ENCODE data around the gene LBR. TPM values are rescaled to one million over a fixed set of nuclear protein-coding genes. Genes with fewer than 3 reads are reported as not detected.

LBR gene
- total RNA-seq, 4 donors from 2014 or later, result 33.1 to 46.7 (median 36.8) TPM

DNA sequence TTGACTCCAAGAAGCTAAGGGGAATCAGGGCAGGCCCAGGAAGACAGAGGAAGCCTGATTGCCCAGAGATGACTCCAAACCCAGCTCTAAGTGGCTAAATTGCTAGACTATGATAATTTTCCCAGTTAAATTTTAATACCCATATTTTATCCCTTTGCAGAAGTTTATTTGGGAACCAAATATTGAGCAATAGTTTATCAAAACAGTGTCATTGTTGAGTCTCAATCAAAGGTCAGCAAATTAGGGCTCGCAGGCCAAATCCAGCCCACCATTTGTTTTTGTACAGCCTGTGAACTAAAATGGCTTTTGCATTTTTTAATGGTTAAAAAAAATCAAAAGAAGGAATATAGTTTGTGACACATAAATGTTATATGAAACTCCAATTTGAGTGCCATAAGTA lies 47.1 kb downstream of the LBR start:
- intact Hi-C loops (cut with DNase I), result no loop called here
- DNase-seq, result no peak
- no peaks in the 10 kb centered on the region for H3K9me3 ChIP-seq
- no peaks in the 10 kb centered on the region for H3K4me1 ChIP-seq
- 100% methylated on average over 1 of the region's 1 CpG for WGBS, 2 donors
- no peaks in the 10 kb centered on the region for H3K27me3 ChIP-seq
- TF ChIP-seq, protein P1, sequence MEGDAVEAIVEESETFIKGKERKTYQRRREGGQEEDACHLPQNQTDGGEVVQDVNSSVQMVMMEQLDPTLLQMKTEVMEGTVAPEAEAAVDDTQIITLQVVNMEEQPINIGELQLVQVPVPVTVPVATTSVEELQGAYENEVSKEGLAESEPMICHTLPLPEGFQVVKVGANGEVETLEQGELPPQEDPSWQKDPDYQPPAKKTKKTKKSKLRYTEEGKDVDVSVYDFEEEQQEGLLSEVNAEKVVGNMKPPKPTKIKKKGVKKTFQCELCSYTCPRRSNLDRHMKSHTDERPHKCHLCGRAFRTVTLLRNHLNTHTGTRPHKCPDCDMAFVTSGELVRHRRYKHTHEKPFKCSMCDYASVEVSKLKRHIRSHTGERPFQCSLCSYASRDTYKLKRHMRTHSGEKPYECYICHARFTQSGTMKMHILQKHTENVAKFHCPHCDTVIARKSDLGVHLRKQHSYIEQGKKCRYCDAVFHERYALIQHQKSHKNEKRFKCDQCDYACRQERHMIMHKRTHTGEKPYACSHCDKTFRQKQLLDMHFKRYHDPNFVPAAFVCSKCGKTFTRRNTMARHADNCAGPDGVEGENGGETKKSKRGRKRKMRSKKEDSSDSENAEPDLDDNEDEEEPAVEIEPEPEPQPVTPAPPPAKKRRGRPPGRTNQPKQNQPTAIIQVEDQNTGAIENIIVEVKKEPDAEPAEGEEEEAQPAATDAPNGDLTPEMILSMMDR (IDR thresholded peaks at IDR 0.05), result no peak
- no peak for TF ChIP-seq POLR2A (IDR thresholded peaks at IDR 0.05)
- no peak overlapping the region for H3K4me3 ChIP-seq (replicated peaks in 1 of 3)
- H3K36me3 ChIP-seq, result no peaks in the 10 kb centered on the region
- no peak overlapping the region for H3K27ac ChIP-seq

DNA sequence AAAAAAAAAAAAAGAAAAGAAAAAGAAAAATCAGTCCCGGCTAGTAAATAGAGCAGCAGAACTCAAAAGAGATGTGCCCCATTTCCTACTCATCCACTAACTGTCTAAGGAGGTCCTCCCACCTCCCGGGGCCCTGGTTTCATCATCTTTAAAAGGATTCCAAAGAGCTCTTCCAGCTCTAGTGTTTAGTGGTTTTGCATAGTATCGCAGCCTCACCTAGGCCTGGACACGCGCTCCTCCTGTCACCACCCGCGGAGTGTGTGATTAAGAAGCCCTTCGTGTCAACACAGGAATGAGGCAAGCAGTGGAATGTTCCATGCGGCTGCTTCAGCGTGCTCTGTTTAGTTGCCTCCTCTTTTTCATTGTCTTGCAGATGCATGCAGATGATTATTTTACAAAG lies 49.0 kb downstream of the LBR start:
- H3K4me3 ChIP-seq (replicated peaks in 1 of 3), result no peak overlapping the region
- H3K27me3 ChIP-seq, result no peaks in the 10 kb centered on the region
- H3K4me1 ChIP-seq, result no peaks in the 10 kb centered on the region
- no peak overlapping the region for H3K27ac ChIP-seq
- intact Hi-C loops (cut with DNase I), result no loop called here
- H3K36me3 ChIP-seq, result no peaks in the 10 kb centered on the region
- no peak for TF ChIP-seq POLR2A (IDR thresholded peaks at IDR 0.05)
- TF ChIP-seq, protein P1 (IDR thresholded peaks at IDR 0.05), result no peak
- peak; percentile 15 to 35 for DNase-seq
- H3K9me3 ChIP-seq, result no peaks in the 10 kb centered on the region
- WGBS, 2 donors, result 43 to 50% methylated on average over 10 of the region's 10 CpGs

- no peaks in the 10 kb centered on the region for H3K36me3 ChIP-seq
- intact Hi-C loops (cut with DNase I), result no loop called here
- H3K9me3 ChIP-seq, result no peaks in the 10 kb centered on the region
- no peak overlapping the region for H3K27ac ChIP-seq
- no peak overlapping the region for H3K4me3 ChIP-seq (replicated peaks in 1 of 3)
- TF ChIP-seq, protein P1 (IDR thresholded peaks at IDR 0.05), result no peak
- TF ChIP-seq POLR2A (IDR thresholded peaks at IDR 0.05), result no peak
- WGBS, 2 donors, result 90 to 92% methylated on average over 4 of the region's 4 CpGs
- no peak for DNase-seq
- no peaks in the 10 kb centered on the region for H3K27me3 ChIP-seq
- no peaks in the 10 kb centered on the region for H3K4me1 ChIP-seq
Observed at GRCh38 chr1:225374996-225375395, 52.8 kb downstream of the LBR start.

GRCh38 chr1:225373155-225373554 lies 54.7 kb downstream of the LBR start:
- H3K27me3 ChIP-seq, result no peaks in the 10 kb centered on the region
- no peaks in the 10 kb centered on the region for H3K9me3 ChIP-seq
- no peaks in the 10 kb centered on the region for H3K4me1 ChIP-seq
- intact Hi-C loops (cut with DNase I), result no loop called here
- WGBS, 2 donors, result 90 to 94% methylated on average over 21 of the region's 21 CpGs
- no peak for DNase-seq
- no peak overlapping the region for H3K4me3 ChIP-seq (replicated peaks in 1 of 3)
- TF ChIP-seq, protein P1 (IDR thresholded peaks at IDR 0.05), result no peak
- no peak for TF ChIP-seq POLR2A (IDR thresholded peaks at IDR 0.05)
- H3K36me3 ChIP-seq, result no peaks in the 10 kb centered on the region
- no peak overlapping the region for H3K27ac ChIP-seq

GRCh38 chr1:225371366-225372010 lies 56.4 kb downstream of the LBR start:
- Histone ChIP-seq H3K4me3 (replicated peaks in 1 of 3) (no peak overlapping the region), H3K4me1 (no peaks in the 10 kb centered on the region), H3K27me3 (no peaks in the 10 kb centered on the region), H3K9me3 (no peaks in the 10 kb centered on the region), H3K36me3 (no peaks in the 10 kb centered on the region), H3K27ac (no peak overlapping the region)
- DNase-seq, result no peak
- TF ChIP-seq, protein P1 (IDR thresholded peaks at IDR 0.05), result no peak
- no peak for TF ChIP-seq POLR2A (IDR thresholded peaks at IDR 0.05)
- intact Hi-C loops (cut with DNase I), result no loop called here
- WGBS, 2 donors, result 78 to 83% methylated on average over 3 of the region's 3 CpGs

Measured in thyroid gland (tissue), 4 donors.